HEK293T (cell line): ENCODE results near the gene PPP1R12C.

Source experiments
- BHLHE40 ChIP-seq: fragments of 450-650 bp; IDR thresholded peaks from 2 replicates; pipeline ENCODE4 v1.6.1; 2016; ENCODE audit warnings: mild to moderate bottlenecking, moderate library complexity, borderline replicate concordance
- ELF4 ChIP-seq: fragments of 450-650 bp; IDR thresholded peaks from 2 replicates; pipeline ENCODE4 v1.6.1; 2017; ENCODE audit warnings: antibody characterized with exemption
- FOXK2 ChIP-seq: fragments of 450-650 bp; IDR thresholded peaks from 2 replicates; pipeline ENCODE4 v1.6.1; 2016; ENCODE audit warnings: mild to moderate bottlenecking
- FOXM1 ChIP-seq: fragments of 450-650 bp; IDR thresholded peaks from 2 replicates; pipeline ENCODE4 v1.6.1; 2017; ENCODE audit warnings: mild to moderate bottlenecking, borderline replicate concordance
- HDGF ChIP-seq: fragments of 450-650 bp; IDR thresholded peaks from 2 replicates; pipeline ENCODE4 v1.6.1; 2017; ENCODE audit warnings: antibody characterized with exemption, borderline replicate concordance
- L3MBTL2 ChIP-seq: fragments of 450-650 bp; conservative IDR thresholded peaks from 2 replicates; pipeline ENCODE4 v1.6.1; 2016; ENCODE audit warnings: mild to moderate bottlenecking
- LEF1 ChIP-seq: fragments of 450-650 bp; IDR thresholded peaks from 2 replicates; pipeline ENCODE4 v1.6.1; 2017; ENCODE audit warnings: mild to moderate bottlenecking, borderline replicate concordance
- SP1 ChIP-seq: fragments of 450-650 bp; IDR thresholded peaks from 2 replicates; pipeline ENCODE4 v1.6.1; 2017
- SUZ12 ChIP-seq: fragments of 450-650 bp; IDR thresholded peaks from 2 replicates; pipeline ENCODE4 v1.6.1; 2016; ENCODE audit warnings: mild to moderate bottlenecking
- TARDBP ChIP-seq: fragments of 450-650 bp; IDR thresholded peaks from 2 replicates; pipeline ENCODE4 v1.6.1; 2016
- ZNF384 ChIP-seq: fragments of 450-650 bp; IDR thresholded peaks from 2 replicates; pipeline ENCODE4 v1.6.1; 2016
- TF ChIP-seq, protein P1 (sequence below): fragments of 450-650 bp; IDR thresholded peaks from 2 replicates; pipeline ENCODE4 v1.6.1; 2016

DNA sequence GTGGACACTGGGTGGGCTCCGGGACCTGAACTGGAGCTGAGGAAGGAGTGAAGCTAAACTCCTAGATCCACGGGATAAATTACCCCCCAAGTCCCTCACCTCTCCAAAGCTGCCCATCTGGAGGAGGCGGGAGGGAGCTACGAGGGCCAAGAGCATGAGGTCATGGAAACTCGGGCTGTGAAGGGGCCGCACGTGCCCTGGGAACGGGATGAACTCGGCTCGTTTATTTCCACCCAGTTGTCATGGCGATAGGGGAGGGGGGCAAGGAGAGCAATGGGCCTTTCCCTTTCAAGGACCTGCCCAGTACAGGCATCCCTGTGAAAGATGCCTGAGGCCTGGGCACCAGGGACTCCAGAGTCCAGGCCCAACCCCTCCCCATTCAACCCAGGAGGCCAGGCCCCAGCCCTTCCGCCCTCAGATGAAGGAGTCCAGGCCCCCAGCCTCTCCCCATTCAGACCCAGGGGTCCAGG is 3.8 kb downstream of the PPP1R12C start:
- TF ChIP-seq SP1 (no peak), TARDBP (no peak), BHLHE40 (no peak), FOXK2 (no peak), LEF1 (no peak), HDGF (no peak), ELF4 (no peak), SUZ12 (no peak), FOXM1 (no peak), ZNF384 (no peak), L3MBTL2 (no peak)
- TF ChIP-seq, protein P1, sequence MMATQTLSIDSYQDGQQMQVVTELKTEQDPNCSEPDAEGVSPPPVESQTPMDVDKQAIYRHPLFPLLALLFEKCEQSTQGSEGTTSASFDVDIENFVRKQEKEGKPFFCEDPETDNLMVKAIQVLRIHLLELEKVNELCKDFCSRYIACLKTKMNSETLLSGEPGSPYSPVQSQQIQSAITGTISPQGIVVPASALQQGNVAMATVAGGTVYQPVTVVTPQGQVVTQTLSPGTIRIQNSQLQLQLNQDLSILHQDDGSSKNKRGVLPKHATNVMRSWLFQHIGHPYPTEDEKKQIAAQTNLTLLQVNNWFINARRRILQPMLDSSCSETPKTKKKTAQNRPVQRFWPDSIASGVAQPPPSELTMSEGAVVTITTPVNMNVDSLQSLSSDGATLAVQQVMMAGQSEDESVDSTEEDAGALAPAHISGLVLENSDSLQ: no peak
